ENCODE results near the gene NAIF1. TPM values are rescaled to one million over a fixed set of nuclear protein-coding genes. Genes with fewer than 3 reads are reported as not detected.

NAIF1 gene
- polyA plus RNA-seq, 1 of the 3 experiments (the other 2 are of a cell fraction) = 14.8 TPM

GRCh38 chr9:128053560-128053959 lies 13.6 kb downstream of the NAIF1 start:
- Histone ChIP-seq H2AFZ (ENCODE audit: low read depth) (no peak overlapping the region), H3K27me3 (ENCODE audit: insufficient read depth) (no peaks in the 10 kb centered on the region), H3K4me2 (no peak overlapping the region), H3K79me2 (ENCODE audit: insufficient read depth) (no peaks in the 10 kb centered on the region), H4K20me1 (ENCODE audit: insufficient read depth) (no peaks in the 10 kb centered on the region), H3K4me3 (ENCODE audit: low read depth in 2 of 2, low read length in 1 of 2) (no peak overlapping the region), H3K27ac (ENCODE audit: low read depth in 2 of 2, low read length in 1 of 2) (no peak overlapping the region), H3F3A (replicated peaks; ENCODE audit: insufficient read depth) (no peaks in the 10 kb centered on the region), H3K9ac (no peak overlapping the region), H3K9me2 (no peaks in the 10 kb centered on the region), H3K9me3 (no peaks in the 10 kb centered on the region), H3K36me3 (replicated peaks in 1 of 2; ENCODE audit: control insufficient read depth in 1 of 2, insufficient read depth in 2 of 2, low read length in 1 of 2) (no peaks in the 10 kb centered on the region), H3K4me1 (ENCODE audit: control insufficient read depth in 1 of 2, insufficient read depth in 2 of 2, low read depth in 1 of 2, low read length in 1 of 2) (peaks cover 8 to 10% of the 10 kb centered on the region in 2 experiments; a peak in 2 of 4 replicates)
- ChIA-PET CTCF (no interaction called here), POLR2A (no interaction called here)
- no peak for DNase-seq
- WGBS (ENCODE audit: low lambda C conversion rate) = 95% methylated on average over 11 of the region's 11 CpGs
- TF ChIP-seq PBX3 (IDR thresholded peaks at IDR 0.05) = no peak

GRCh38 chr9:128051932-128052709 lies 15.0 kb downstream of the NAIF1 start:
- Histone ChIP-seq H3K79me2 (ENCODE audit: insufficient read depth) (no peaks in the 10 kb centered on the region), H3K27ac (ENCODE audit: low read depth in 2 of 2, low read length in 1 of 2) (no peak overlapping the region), H4K20me1 (ENCODE audit: insufficient read depth) (no peaks in the 10 kb centered on the region), H3K9ac (no peak overlapping the region), H3K4me1 (ENCODE audit: control insufficient read depth in 1 of 2, insufficient read depth in 2 of 2, low read depth in 1 of 2, low read length in 1 of 2) (peaks cover 8 to 13% of the 10 kb centered on the region in 2 experiments; a peak in 3 of 4 replicates), H3K9me3 (no peaks in the 10 kb centered on the region), H2AFZ (ENCODE audit: low read depth) (no peak overlapping the region), H3F3A (replicated peaks; ENCODE audit: insufficient read depth) (no peaks in the 10 kb centered on the region), H3K9me2 (no peaks in the 10 kb centered on the region), H3K36me3 (replicated peaks in 1 of 2; ENCODE audit: control insufficient read depth in 1 of 2, insufficient read depth in 2 of 2, low read length in 1 of 2) (no peaks in the 10 kb centered on the region), H3K27me3 (ENCODE audit: insufficient read depth) (no peaks in the 10 kb centered on the region), H3K4me2 (no peak overlapping the region), H3K4me3 (ENCODE audit: low read depth in 2 of 2, low read length in 1 of 2) (no peak overlapping the region)
- no peak for DNase-seq
- ChIA-PET POLR2A (interaction anchor here (0.6 kb wide), 1 partner anchor 99 kb away, joined by 3 read pairs; no protein-coding TSS in a partner anchor), CTCF (interaction anchor here (1.1 to 2.5 kb wide), 5 partner anchors 17 to 110 kb away, joined by 3 to 12 read pairs (median 5); no protein-coding TSS in a partner anchor)
- WGBS (ENCODE audit: low lambda C conversion rate) = 94% methylated on average over 12 of the region's 15 CpGs
- no peak for TF ChIP-seq YY1 (IDR thresholded peaks at IDR 0.05; ENCODE audit: low read depth)
- TF ChIP-seq TAF1 (IDR thresholded peaks at IDR 0.05; ENCODE audit: borderline replicate concordance, low read depth, low read length) = no peak
- TF ChIP-seq EZH2phosphoT487 (IDR thresholded peaks at IDR 0.05; ENCODE audit: borderline replicate concordance, low read depth) = no peak
- no peak for TF ChIP-seq IRF3 (IDR thresholded peaks at IDR 0.05; ENCODE audit: low read depth, low read length)
- TF ChIP-seq SMC3 (IDR thresholded peaks at IDR 0.05; ENCODE audit: low read depth, low read length) = no peak
- TF ChIP-seq SIN3A (IDR thresholded peaks at IDR 0.05; ENCODE audit: borderline replicate concordance, low read depth, low read length) = no peak
- no peak for TF ChIP-seq MXI1 (IDR thresholded peaks at IDR 0.05; ENCODE audit: low read depth, low read length)
- no peak for TF ChIP-seq RXRA (IDR thresholded peaks at IDR 0.05; ENCODE audit: borderline replicate concordance, low read depth)
- no peak for TF ChIP-seq TEAD4 (IDR thresholded peaks at IDR 0.05; ENCODE audit: borderline replicate concordance, insufficient read depth)
- no peak for TF ChIP-seq PBX3 (IDR thresholded peaks at IDR 0.05)
- no peak for TF ChIP-seq FOXM1 (IDR thresholded peaks at IDR 0.05; ENCODE audit: low read depth)
- TF ChIP-seq ELF1 (IDR thresholded peaks at IDR 0.05) = no peak
- TF ChIP-seq FOSL2 (IDR thresholded peaks at IDR 0.05; ENCODE audit: borderline replicate concordance, low read depth) = no peak
- TF ChIP-seq NRF1 (IDR thresholded peaks at IDR 0.05; ENCODE audit: low read depth, low read length) = no peak
- TF ChIP-seq ZBTB33 (IDR thresholded peaks at IDR 0.05; ENCODE audit: borderline replicate concordance, low read depth) = no peak
- TF ChIP-seq GABPA (IDR thresholded peaks at IDR 0.05; ENCODE audit: low read depth) = no peak
- no peak for TF ChIP-seq USF2 (IDR thresholded peaks at IDR 0.05; ENCODE audit: borderline replicate concordance, low read depth, low read length)
- TF ChIP-seq EP300 (IDR thresholded peaks at IDR 0.05; ENCODE audit: borderline replicate concordance in 1 of 2, low read depth in 1 of 2, low read length in 1 of 2) = no peak

Data from SK-N-SH (cell line).